GM10266 (cell line): Measurements from ENCODE around the gene KRTAP10-1.

Source experiments
- DNase-seq: peaks from one replicate; pipeline ENCODE4 v3.0.0; 2012; ENCODE audit errors: extremely low spot score
- TF ChIP-seq, protein P1 (sequence below): IDR thresholded peaks from 2 replicates; pipeline ENCODE4 v1.5.1; 2012; ENCODE audit warnings: mild to moderate bottlenecking, low read depth; ENCODE audit not compliant: control insufficient read depth, insufficient read depth; ENCODE audit errors: missing control alignments

The KRTAP10-1 gene

DNA sequence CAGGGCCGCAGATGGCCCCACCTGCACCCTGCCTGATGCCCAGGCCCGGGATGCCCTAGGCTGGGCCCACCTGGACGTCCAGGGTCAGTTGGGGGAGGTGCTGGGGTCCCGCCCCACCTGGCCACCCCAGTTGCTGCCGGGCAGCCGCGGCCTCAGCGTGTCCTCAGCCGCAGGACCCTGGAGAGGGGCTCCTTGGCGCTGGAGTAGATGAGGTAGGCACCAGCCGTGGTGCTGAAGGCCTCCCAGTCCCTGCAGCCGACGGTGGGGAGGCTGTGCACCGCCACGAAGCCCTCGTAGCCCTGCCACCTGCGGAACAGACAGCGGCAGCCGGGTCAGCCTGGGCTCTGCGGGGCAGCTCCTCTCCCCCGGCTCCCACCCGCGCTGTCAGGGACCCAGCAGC is 40.4 kb downstream of the KRTAP10-1 start:
- DNase-seq = no peak
- TF ChIP-seq, protein P1, sequence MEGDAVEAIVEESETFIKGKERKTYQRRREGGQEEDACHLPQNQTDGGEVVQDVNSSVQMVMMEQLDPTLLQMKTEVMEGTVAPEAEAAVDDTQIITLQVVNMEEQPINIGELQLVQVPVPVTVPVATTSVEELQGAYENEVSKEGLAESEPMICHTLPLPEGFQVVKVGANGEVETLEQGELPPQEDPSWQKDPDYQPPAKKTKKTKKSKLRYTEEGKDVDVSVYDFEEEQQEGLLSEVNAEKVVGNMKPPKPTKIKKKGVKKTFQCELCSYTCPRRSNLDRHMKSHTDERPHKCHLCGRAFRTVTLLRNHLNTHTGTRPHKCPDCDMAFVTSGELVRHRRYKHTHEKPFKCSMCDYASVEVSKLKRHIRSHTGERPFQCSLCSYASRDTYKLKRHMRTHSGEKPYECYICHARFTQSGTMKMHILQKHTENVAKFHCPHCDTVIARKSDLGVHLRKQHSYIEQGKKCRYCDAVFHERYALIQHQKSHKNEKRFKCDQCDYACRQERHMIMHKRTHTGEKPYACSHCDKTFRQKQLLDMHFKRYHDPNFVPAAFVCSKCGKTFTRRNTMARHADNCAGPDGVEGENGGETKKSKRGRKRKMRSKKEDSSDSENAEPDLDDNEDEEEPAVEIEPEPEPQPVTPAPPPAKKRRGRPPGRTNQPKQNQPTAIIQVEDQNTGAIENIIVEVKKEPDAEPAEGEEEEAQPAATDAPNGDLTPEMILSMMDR = no peak

DNA sequence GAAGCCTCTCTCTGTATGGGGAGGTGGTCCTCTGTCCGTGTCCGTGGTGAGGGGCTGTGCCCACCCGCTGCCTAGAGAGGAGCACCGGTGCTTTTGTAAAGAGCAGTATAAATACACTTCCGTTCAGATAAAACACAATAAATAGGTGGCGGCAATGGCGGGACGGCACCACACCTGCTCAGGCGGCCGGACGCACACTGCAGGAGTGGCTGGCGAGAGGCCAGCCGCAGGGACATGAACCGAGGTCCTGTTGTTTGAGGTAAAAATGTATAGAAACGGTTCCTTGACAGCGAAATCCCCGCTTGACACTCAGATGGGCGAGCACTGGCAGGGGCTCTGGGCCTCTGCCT is 40.8 kb downstream of the KRTAP10-1 start:
- no peak for DNase-seq
- TF ChIP-seq, protein P1 = no peak

DNA sequence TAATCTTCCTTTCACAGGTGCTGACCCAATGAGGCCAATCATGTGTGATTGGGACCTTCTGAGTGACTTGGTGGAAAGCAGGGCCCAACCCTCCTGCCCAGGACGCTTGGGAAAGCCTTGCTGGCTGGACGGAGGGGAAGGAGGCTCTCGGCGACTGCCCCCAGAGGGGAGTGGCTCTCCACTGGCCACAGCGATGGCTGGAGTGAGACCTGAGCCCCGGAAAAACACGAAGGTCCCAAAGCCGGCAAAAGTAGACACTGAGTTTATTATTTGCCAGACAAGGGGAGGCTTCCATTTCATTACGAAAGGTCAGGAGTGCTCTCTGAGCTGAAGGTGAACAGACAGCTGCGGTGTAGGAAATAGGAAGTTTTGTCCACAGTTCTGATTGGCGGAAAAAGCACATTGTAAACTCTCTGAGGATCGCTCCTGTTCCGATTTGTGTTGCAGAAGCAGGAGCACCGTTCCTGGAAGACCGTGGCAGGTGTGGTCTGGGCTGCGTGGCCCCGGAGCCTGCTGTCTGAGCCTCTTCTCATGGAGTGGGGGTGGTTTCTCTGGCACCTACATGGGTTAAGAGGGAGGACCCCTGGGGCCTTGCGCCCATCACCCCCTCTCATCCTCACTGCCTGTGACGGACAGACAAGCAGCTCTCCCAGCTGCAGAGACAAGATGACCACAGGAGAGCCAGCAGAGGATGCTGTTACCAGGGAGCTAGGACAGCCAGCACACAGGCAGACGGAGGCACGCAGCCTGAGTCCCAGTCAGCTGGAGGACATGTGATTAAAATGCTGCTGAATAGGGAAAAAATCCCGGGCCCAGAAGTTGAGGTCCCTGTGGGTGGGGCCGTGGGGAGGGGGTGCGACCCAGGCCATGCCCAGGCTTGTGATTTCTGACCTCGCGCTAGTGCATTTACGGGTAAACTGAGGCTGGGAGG is 41.5 kb downstream of the KRTAP10-1 start:
- DNase-seq = no peak
- TF ChIP-seq, protein P1 = no peak

DNA sequence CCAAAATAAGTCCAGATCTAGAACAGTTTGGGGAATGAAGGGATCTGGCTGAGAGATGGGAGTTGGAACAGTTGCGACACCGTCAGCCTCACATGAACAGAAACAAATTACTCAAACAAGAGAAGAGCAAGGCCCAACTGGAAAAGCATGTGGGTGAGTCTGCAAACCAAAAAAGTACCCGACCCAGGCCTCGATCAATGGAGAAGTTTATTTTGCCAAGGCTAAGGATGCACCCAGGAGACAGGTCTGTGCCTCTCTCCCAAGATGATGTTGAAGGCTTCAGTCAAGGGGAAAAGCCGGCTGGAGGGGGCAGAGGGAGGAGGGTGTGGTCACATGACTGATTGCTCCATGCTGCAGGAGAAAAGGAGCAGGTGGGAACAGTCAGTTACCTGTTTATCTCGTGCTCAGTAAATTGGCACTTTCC is 42.3 kb downstream of the KRTAP10-1 start:
- DNase-seq = no peak

DNA sequence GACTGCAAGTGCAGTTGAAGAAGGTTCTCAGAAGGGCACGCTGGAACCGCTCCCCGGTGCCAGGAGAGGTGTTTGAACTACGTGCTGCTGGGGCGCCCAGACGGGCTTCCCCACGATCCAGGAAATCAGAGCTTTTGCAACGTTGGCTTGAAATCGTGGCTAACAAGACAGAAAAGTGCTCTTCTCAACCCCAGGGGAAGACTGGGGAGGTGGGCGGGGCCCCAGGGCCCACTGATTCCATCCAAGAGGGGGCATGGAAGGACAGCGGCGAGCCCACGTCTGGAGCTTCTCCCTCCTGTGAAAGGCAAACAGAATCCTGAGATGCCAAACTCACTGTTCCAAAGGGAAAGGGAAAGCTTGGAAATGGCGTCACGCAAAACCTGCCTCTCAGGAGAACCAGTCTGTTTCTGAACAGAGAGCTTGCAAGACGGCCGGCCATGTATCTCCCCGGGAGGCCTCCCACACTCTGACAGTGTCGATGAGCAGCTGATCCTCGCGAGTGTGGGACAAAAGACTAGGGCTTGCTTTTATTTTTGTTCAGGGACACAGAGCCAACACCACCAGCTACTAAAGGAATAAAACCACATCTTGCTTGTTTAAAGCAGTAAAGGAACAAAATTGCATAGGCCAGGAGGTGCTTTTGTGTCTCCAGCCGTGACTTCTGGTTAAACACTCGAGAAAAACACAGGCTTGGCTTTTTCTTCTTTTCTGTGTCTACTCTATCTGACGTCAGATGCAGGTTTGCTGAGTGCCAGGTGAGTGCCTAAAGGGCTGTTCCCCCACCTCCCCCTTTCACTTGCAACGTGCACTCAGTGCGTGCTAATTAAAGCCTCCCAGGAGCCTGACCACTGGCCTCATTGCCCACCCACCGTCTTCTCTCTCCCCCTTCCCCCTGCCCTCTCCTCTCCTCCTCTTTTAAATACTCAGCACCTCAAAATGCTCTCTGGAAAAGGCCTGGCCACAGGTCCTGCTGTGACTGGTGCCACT is 43.1 kb downstream of the KRTAP10-1 start:
- TF ChIP-seq, protein P1 = no peak
- no peak for DNase-seq

More for the DNA sequence above, 42.3 kb downstream of the KRTAP10-1 start:
- TF ChIP-seq, protein P1 = no peak

DNA sequence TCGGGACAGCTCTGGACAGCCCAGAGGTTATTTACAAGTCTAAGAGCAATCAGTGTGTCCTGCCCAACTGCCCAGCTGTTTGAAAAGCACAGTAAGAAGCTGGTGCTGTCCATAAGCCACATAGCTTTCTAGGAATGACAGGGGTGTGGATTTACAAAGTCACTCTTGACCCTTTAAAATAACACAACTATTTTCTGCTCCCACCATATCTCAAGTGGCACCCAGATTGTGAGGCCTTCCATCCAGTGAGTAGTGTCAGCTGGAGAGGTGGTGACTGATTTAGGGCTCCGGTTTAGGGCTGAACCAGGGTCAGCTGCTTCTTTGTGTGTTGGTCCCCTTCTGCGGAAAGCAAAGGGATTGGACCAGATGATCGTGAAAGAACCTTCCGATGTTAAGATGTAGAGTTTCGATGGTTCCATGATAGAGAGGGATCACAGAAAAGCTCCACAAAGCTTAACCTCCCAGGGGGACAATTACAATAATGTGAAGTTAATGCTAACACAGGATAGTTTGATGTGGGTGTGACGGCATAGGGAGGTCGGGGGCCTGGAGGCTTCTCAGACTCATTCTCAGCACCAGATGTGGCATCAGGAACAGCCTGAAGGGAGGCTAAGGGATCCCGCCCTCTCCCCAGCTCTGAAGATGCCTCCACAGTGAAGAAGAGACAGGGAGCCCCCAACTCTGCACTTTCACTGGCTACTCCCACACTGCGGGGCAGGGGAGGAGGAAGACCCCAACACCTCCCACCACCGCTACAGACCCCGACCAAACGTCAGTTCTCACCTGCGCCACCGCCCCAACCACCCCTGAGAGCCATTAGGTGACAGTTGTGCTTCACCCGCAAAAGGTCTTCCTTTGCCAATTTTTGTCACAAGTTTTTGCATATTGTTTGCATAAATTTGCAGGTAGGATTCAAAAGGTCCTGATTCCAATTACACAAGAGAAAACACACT is 44.1 kb downstream of the KRTAP10-1 start:
- TF ChIP-seq, protein P1 = no peak

More for the DNA sequence above, 44.1 kb downstream of the KRTAP10-1 start:
- DNase-seq = no peak
